Ishikawa (cell line): Measurements from ENCODE around the gene BIRC5.

Source experiments
- CEBPB ChIP-seq: IDR thresholded peaks from 2 replicates; pipeline ENCODE4 v1.6.1; 2012
- CREB1 ChIP-seq: IDR thresholded peaks from 2 replicates; pipeline ENCODE4 v1.6.1; 2012; ENCODE audit warnings: low read depth
- EGR1 ChIP-seq: IDR thresholded peaks from 2 replicates; pipeline ENCODE4 v1.6.1; 2012
- EP300 ChIP-seq: IDR thresholded peaks from 2 replicates; pipeline ENCODE4 v1.6.1; 2012; ENCODE audit warnings: borderline replicate concordance
- FOXM1 ChIP-seq: IDR thresholded peaks from 2 replicates; pipeline ENCODE4 v1.6.1; 2012; ENCODE audit warnings: low read depth, borderline replicate concordance
- NFIC ChIP-seq: IDR thresholded peaks from 2 replicates; pipeline ENCODE4 v1.6.1; 2012
- RAD21 ChIP-seq: IDR thresholded peaks from 2 replicates; pipeline ENCODE4 v1.6.1; 2012; ENCODE audit warnings: low read depth
- TAF1 ChIP-seq: IDR thresholded peaks from 2 replicates; pipeline ENCODE4 v1.6.1; 2012; ENCODE audit warnings: low read depth, mild to moderate bottlenecking
- TCF12 ChIP-seq: IDR thresholded peaks from 2 replicates; pipeline ENCODE4 v1.6.1; 2012; ENCODE audit warnings: low read depth
- TEAD4 ChIP-seq: IDR thresholded peaks from 2 replicates; pipeline ENCODE4 v1.6.1; 2012
- USF1 ChIP-seq: IDR thresholded peaks from 2 replicates; pipeline ENCODE4 v1.6.1; 2012
- YY1 ChIP-seq: IDR thresholded peaks from 2 replicates; pipeline ENCODE4 v1.6.1; 2012; ENCODE audit warnings: low read depth
- ZBTB7A ChIP-seq: IDR thresholded peaks from 2 replicates; pipeline ENCODE4 v1.6.1; 2012; ENCODE audit warnings: low read depth
- TF ChIP-seq, protein P1 (sequence below): IDR thresholded peaks from 2 replicates; pipeline ENCODE4 v1.6.1; 2012
- TF ChIP-seq, protein P2 (sequence below): IDR thresholded peaks from 2 replicates; pipeline ENCODE4 v1.6.1; 2012; ENCODE audit warnings: low read depth, mild to moderate bottlenecking

Gene BIRC5

DNA sequence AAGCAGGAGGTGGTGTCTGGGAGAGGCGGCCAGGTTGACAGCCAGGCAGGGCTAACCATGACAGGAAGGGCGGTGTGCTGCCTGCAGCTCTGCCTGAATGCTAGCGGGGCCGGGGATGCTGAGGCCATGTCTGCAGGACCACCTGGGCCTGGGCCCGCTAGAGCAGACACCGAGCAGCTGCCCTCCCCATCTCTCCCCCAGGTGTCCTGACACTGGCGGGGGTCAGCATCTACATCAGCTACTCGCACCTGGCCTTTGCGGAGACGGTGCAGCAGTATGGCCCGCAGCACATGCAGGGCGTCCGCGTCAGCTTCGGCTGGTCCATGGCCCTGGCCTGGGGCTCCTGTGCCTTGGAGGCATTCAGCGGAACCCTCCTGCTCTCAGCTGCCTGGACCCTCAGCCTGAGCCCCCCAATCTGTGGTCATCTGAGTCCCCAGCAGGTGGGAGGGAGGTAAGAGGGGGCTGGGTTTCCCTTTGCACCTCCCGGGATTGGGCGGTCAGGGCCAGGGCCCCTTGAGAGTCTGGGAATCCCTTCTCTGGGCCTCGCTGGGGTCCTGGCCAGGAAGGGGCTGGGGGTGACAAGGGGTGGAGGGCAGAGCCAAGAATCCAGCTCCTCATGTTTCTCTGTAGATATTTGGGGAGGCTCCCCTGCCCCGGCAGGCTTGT is 24.9 kb downstream of the BIRC5 start:
- no peak for TF ChIP-seq TEAD4
- TF ChIP-seq EGR1, result no peak
- TF ChIP-seq NFIC, result no peak
- no peak for TF ChIP-seq YY1
- no peak for TF ChIP-seq CEBPB
- no peak for TF ChIP-seq FOXM1
- TF ChIP-seq TAF1, result no peak
- TF ChIP-seq, protein P1, sequence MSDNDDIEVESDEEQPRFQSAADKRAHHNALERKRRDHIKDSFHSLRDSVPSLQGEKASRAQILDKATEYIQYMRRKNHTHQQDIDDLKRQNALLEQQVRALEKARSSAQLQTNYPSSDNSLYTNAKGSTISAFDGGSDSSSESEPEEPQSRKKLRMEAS, result no peak
- no peak for TF ChIP-seq CREB1
- TF ChIP-seq, protein P2, sequence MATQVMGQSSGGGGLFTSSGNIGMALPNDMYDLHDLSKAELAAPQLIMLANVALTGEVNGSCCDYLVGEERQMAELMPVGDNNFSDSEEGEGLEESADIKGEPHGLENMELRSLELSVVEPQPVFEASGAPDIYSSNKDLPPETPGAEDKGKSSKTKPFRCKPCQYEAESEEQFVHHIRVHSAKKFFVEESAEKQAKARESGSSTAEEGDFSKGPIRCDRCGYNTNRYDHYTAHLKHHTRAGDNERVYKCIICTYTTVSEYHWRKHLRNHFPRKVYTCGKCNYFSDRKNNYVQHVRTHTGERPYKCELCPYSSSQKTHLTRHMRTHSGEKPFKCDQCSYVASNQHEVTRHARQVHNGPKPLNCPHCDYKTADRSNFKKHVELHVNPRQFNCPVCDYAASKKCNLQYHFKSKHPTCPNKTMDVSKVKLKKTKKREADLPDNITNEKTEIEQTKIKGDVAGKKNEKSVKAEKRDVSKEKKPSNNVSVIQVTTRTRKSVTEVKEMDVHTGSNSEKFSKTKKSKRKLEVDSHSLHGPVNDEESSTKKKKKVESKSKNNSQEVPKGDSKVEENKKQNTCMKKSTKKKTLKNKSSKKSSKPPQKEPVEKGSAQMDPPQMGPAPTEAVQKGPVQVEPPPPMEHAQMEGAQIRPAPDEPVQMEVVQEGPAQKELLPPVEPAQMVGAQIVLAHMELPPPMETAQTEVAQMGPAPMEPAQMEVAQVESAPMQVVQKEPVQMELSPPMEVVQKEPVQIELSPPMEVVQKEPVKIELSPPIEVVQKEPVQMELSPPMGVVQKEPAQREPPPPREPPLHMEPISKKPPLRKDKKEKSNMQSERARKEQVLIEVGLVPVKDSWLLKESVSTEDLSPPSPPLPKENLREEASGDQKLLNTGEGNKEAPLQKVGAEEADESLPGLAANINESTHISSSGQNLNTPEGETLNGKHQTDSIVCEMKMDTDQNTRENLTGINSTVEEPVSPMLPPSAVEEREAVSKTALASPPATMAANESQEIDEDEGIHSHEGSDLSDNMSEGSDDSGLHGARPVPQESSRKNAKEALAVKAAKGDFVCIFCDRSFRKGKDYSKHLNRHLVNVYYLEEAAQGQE, result no peak
- no peak for TF ChIP-seq TCF12
- no peak for TF ChIP-seq RAD21
- no peak for TF ChIP-seq USF1
- TF ChIP-seq ZBTB7A, result no peak
- TF ChIP-seq EP300, result no peak

DNA sequence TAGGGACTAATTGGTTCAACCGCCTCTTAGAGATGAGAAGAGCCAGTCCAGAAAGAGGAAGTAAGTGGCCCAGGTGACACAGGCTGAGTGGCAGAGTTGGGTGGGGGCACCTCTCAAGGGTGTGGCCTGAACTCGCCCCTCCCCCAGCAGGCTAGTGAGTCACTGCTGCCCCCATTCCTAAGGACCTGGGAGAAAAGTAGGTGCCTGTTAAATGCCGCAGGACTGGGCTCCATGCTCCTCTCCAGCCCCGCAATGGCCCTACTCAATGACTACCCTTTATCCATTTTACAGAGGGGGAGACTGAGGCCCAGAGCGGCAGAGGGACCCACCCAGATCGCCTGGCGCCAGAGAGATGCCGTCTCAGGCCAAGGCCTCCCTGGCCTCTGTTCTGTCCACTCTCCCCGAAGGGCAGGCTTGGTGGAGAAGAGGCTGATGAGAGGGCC is 25.5 kb downstream of the BIRC5 start:
- TF ChIP-seq EGR1 (no peak), CREB1 (no peak), CEBPB (no peak)
- TF ChIP-seq, protein P1, result no peak
- TF ChIP-seq, protein P2, result no peak

GRCh38 chr17:78240012-78240655 is 26.1 kb downstream of the BIRC5 start:
- no peak for TF ChIP-seq EP300
- TF ChIP-seq NFIC, result no peak
- no peak for TF ChIP-seq EGR1
- TF ChIP-seq CEBPB, result no peak
- no peak for TF ChIP-seq ZBTB7A
- TF ChIP-seq TEAD4, result no peak
- TF ChIP-seq FOXM1, result no peak
- TF ChIP-seq, protein P1, result no peak
- TF ChIP-seq RAD21, result no peak
- TF ChIP-seq, protein P2, result no peak

GRCh38 chr17:78240839-78241238 is 26.8 kb downstream of the BIRC5 start:
- TF ChIP-seq, protein P1, result no peak
- TF ChIP-seq EP300 (no peak), EGR1 (no peak), TEAD4 (no peak), ZBTB7A (no peak), CREB1 (no peak), TAF1 (no peak), CEBPB (no peak), YY1 (no peak), USF1 (no peak), RAD21 (no peak), NFIC (no peak), FOXM1 (no peak), TCF12 (no peak)
- TF ChIP-seq, protein P2, result no peak
